Parathyroid adenoma (tissue), 2 donors: ENCODE measurements around the gene PLCL1.

ENCODE experiments used
- H2AFZ ChIP-seq: fragments of 300-600 bp; sonication (generic); one replicate; pipeline ENCODE4 v1.7.0; 2017; ENCODE audit warnings: antibody characterized with exemption, mild to moderate bottlenecking
- H3K27ac ChIP-seq: fragments of 300-600 bp; sonication (generic); one replicate; pipeline ENCODE4 v1.7.0; 2017
- H3K27me3 ChIP-seq: fragments of 300-600 bp; sonication (generic); one replicate; pipeline ENCODE4 v1.7.0; 2017; ENCODE audit warnings: low read length; ENCODE audit not compliant: control insufficient read depth, insufficient read depth
- H3K36me3 ChIP-seq: fragments of 300-600 bp; sonication (generic); one replicate; pipeline ENCODE4 v1.7.0; 2017; ENCODE audit warnings: low read length; ENCODE audit not compliant: control insufficient read depth, insufficient read depth
- H3K4me1 ChIP-seq: fragments of 300-600 bp; sonication (generic); one replicate; pipeline ENCODE4 v1.7.0; 2017; ENCODE audit warnings: control low read depth
- H3K4me2 ChIP-seq: fragments of 300-600 bp; sonication (generic); one replicate; pipeline ENCODE4 v1.7.0; 2017; ENCODE audit warnings: low read length
- H3K4me3 ChIP-seq: fragments of 300-600 bp; sonication (generic); one replicate; pipeline ENCODE4 v1.7.0; 2017; ENCODE audit warnings: low read depth, low read length
- H3K79me2 ChIP-seq: fragments of 300-600 bp; sonication (generic); one replicate; pipeline ENCODE4 v1.7.0; 2017; ENCODE audit warnings: control low read depth
- H3K9ac ChIP-seq: fragments of 300-600 bp; sonication (generic); one replicate; pipeline ENCODE4 v1.7.0; 2017; ENCODE audit warnings: mild to moderate bottlenecking
- H3K9me3 ChIP-seq: fragments of 300-600 bp; sonication (generic); one replicate; pipeline ENCODE4 v1.7.0; 2017; ENCODE audit warnings: low read length; ENCODE audit not compliant: control insufficient read depth
- TF ChIP-seq, protein P1 (sequence below): fragments of 300-600 bp; sonication (generic); IDR thresholded peaks from one replicate; pipeline ENCODE4 v1.7.0; 2017; ENCODE audit warnings: antibody characterized with exemption, mild to moderate bottlenecking
- donor health status: primary hyperparathyroidism.

Gene PLCL1

DNA sequence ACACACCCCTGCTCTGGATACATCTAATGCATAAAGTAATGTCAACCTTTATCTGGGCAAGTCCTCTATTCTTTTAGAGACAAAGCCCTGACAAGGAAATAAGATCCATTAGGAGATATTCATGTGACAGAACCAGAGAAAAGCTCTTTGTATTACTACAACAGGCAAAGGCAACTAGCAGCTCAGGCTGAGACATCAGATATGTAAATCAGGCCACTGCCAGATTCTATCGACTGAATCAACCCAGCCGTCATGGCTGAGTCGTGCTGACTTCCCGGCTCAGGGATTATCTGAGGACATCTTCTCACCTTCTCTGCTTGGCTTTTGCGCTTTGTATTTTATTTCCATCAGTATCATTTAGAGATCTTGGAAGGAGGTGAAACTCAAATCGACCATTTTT lies 294.5 kb downstream of the PLCL1 start:
- no peak overlapping the region for H2AFZ ChIP-seq
- peak overlapping the region; percentile 26 for H3K27ac ChIP-seq
- no peaks in the 10 kb centered on the region for H3K9me3 ChIP-seq
- H3K4me2 ChIP-seq, result peak overlapping the region; percentile 13
- H3K27me3 ChIP-seq, result no peaks in the 10 kb centered on the region
- no peak overlapping the region for H3K4me3 ChIP-seq
- H3K4me1 ChIP-seq, result peaks cover 32% of the 10 kb centered on the region
- H3K9ac ChIP-seq, result no peak overlapping the region
- H3K79me2 ChIP-seq, result no peaks in the 10 kb centered on the region
- TF ChIP-seq, protein P1, sequence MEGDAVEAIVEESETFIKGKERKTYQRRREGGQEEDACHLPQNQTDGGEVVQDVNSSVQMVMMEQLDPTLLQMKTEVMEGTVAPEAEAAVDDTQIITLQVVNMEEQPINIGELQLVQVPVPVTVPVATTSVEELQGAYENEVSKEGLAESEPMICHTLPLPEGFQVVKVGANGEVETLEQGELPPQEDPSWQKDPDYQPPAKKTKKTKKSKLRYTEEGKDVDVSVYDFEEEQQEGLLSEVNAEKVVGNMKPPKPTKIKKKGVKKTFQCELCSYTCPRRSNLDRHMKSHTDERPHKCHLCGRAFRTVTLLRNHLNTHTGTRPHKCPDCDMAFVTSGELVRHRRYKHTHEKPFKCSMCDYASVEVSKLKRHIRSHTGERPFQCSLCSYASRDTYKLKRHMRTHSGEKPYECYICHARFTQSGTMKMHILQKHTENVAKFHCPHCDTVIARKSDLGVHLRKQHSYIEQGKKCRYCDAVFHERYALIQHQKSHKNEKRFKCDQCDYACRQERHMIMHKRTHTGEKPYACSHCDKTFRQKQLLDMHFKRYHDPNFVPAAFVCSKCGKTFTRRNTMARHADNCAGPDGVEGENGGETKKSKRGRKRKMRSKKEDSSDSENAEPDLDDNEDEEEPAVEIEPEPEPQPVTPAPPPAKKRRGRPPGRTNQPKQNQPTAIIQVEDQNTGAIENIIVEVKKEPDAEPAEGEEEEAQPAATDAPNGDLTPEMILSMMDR, result no peak
- H3K36me3 ChIP-seq, result no peaks in the 10 kb centered on the region

DNA sequence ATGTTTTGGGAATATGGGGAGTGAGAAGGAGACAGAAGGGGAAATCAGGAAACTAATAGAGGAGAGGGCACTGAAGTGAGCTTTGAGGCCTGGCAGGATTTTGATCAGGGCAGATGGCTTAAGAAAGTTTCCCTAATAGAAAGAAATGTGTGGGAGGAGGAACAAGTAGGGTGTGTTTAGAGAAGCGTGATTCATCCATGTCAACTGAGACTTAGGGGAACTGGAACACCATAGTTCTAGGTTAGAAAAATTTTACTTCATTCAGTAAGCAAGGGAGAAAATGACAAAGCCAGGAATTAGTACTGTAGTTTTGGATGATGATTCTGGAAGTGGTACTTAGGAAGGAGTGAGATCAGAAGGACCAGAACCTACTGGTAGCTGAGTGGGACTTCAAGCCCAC lies 296.0 kb downstream of the PLCL1 start:
- Histone ChIP-seq H3K4me3 (no peak overlapping the region), H3K79me2 (peaks cover 2% of the 10 kb centered on the region), H3K36me3 (no peaks in the 10 kb centered on the region), H3K9me3 (no peaks in the 10 kb centered on the region), H3K4me2 (no peak overlapping the region), H2AFZ (no peak overlapping the region), H3K4me1 (peaks cover 24% of the 10 kb centered on the region), H3K9ac (no peak overlapping the region), H3K27ac (no peak overlapping the region), H3K27me3 (no peaks in the 10 kb centered on the region)
- TF ChIP-seq, protein P1, result no peak

DNA sequence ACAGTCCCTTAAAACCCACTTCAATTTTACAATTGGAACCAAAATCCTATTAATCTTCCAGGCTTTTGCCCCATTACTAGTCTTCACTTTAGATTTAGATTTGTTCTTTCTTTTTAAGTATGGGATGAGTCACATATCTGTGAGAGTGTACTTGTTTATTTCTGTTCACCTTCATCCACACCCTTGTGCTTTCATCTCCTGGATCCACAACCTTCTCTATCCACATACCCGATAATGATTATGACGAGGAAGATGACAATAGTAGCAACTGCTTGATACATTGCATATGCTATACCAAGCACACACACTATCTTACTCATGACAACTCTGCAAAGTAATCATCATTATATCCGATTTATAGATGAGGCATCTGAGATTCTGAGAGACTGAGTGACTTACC lies 297.3 kb downstream of the PLCL1 start:
- H3K4me2 ChIP-seq, result no peak overlapping the region
- TF ChIP-seq, protein P1, result no peak
- no peak overlapping the region for H3K27ac ChIP-seq
- no peaks in the 10 kb centered on the region for H3K27me3 ChIP-seq
- H3K4me1 ChIP-seq, result peaks cover 17% of the 10 kb centered on the region
- H3K9ac ChIP-seq, result no peak overlapping the region
- H3K9me3 ChIP-seq, result no peaks in the 10 kb centered on the region
- H3K36me3 ChIP-seq, result no peaks in the 10 kb centered on the region
- H3K79me2 ChIP-seq, result peaks cover 2% of the 10 kb centered on the region
- H2AFZ ChIP-seq, result no peak overlapping the region
- H3K4me3 ChIP-seq, result no peak overlapping the region

DNA sequence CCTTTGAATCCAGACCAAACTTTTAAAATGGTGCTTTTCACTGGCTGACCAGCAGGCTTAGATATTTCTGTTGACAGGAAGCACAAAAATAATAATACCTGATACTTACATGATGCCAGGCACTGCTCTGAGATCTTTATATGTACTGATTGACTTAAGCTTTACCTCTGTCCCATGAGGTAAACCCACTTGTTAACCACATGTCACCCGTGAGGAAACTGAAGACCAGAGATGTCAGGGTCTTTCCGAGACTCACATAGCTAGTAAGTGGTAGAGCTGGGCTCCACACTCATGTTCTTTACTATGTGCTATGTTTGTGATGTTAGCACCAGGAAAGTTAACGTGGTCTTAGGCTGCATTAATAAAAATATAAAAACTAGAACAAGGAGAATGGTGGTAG lies 297.7 kb downstream of the PLCL1 start:
- H3K36me3 ChIP-seq, result no peaks in the 10 kb centered on the region
- no peak overlapping the region for H3K4me2 ChIP-seq
- H3K79me2 ChIP-seq, result peaks cover 2% of the 10 kb centered on the region
- peaks cover 13% of the 10 kb centered on the region for H3K4me1 ChIP-seq
- H3K4me3 ChIP-seq, result no peak overlapping the region
- no peak overlapping the region for H3K9ac ChIP-seq
- TF ChIP-seq, protein P1, result no peak
- H2AFZ ChIP-seq, result no peak overlapping the region
- H3K9me3 ChIP-seq, result no peaks in the 10 kb centered on the region
- no peaks in the 10 kb centered on the region for H3K27me3 ChIP-seq
- H3K27ac ChIP-seq, result no peak overlapping the region

DNA sequence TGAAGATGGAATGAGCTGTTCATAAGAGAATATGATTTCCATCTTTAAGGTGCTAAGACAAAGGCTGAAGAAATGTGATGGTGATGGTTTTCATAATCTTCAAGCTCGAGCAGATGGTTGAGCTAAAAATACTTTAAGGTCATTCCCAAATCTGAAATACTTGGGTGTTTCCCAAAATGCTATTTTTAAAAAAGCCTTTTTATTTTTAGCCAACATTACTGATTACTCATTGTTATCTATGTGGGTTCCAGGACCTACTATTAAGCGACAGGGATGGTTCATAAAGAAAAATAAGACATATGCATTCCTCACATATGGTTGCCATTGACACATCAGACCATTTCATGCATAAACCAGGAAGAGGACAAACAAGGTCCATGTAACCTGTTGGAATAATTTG lies 298.5 kb downstream of the PLCL1 start:
- TF ChIP-seq, protein P1, result no peak
- no peak overlapping the region for H2AFZ ChIP-seq
- H3K4me1 ChIP-seq, result peaks cover 5% of the 10 kb centered on the region

More for the DNA sequence above, 298.5 kb downstream of the PLCL1 start:
- Histone ChIP-seq H3K9ac (no peak overlapping the region), H3K4me2 (no peak overlapping the region), H3K27ac (no peak overlapping the region), H3K9me3 (no peaks in the 10 kb centered on the region), H3K79me2 (peaks cover 2% of the 10 kb centered on the region), H3K4me3 (no peak overlapping the region), H3K36me3 (no peaks in the 10 kb centered on the region), H3K27me3 (no peaks in the 10 kb centered on the region)
